Stromal cell of bone marrow (primary cell): ENCODE results near the gene ST7L.

Experiments used
- DNase-seq: peaks from one replicate; pipeline ENCODE4 v3.0.0-alpha.2; 2012; ENCODE audit warnings: low read depth

The ST7L gene

GRCh38 chr1:112544011-112544688, 74.8 kb downstream of the ST7L start:
- DNase-seq: peak; percentile 82

GRCh38 chr1:112542206-112542973, 76.6 kb downstream of the ST7L start:
- DNase-seq: no peak

- no peak for DNase-seq
Observed at GRCh38 chr1:112541299-112541698, 77.6 kb downstream of the ST7L start.

GRCh38 chr1:112540226-112540794, 78.6 kb downstream of the ST7L start:
- peak; percentile 92 for DNase-seq

- DNase-seq: no peak
Observed at GRCh38 chr1:112538883-112539282, 80.1 kb downstream of the ST7L start.

GRCh38 chr1:112537456-112537855, 81.5 kb downstream of the ST7L start:
- DNase-seq: no peak

GRCh38 chr1:112536561-112536960, 82.4 kb downstream of the ST7L start:
- DNase-seq: no peak

- no peak for DNase-seq
Observed at GRCh38 chr1:112533029-112533428, 85.9 kb downstream of the ST7L start.

GRCh38 chr1:112532064-112532463, 86.9 kb downstream of the ST7L start:
- no peak for DNase-seq

- no peak for DNase-seq
Observed at GRCh38 chr1:112530832-112531231, 88.1 kb downstream of the ST7L start.

GRCh38 chr1:112529301-112529700, 89.6 kb downstream of the ST7L start:
- no peak for DNase-seq

- no peak for DNase-seq
Observed at GRCh38 chr1:112528076-112528475, 90.9 kb downstream of the ST7L start.

GRCh38 chr1:112527266-112528010, 91.5 kb downstream of the ST7L start:
- DNase-seq: no peak

GRCh38 chr1:112524986-112525385, 94.0 kb downstream of the ST7L start:
- no peak for DNase-seq

- no peak for DNase-seq
Observed at GRCh38 chr1:112524251-112524650, 94.7 kb downstream of the ST7L start.

- peak; percentile 79 for DNase-seq
Observed at GRCh38 chr1:112522621-112523020, 96.3 kb downstream of the ST7L start.

- no peak for DNase-seq
Observed at GRCh38 chr1:112520166-112520565, 98.8 kb downstream of the ST7L start.

- no peak for DNase-seq
Observed at GRCh38 chr1:112518186-112518585, 100.8 kb downstream of the ST7L start.

- no peak for DNase-seq
Observed at GRCh38 chr1:112517646-112518045, 101.3 kb downstream of the ST7L start.

GRCh38 chr1:112517231-112517630, 101.7 kb downstream of the ST7L start:
- no peak for DNase-seq

- DNase-seq: no peak
Observed at GRCh38 chr1:112516141-112516540, 102.8 kb downstream of the ST7L start.

- DNase-seq: peak; percentile 60
Observed at GRCh38 chr1:112515311-112516009, 103.5 kb downstream of the ST7L start.
